ENCODE data around the gene APBB3. TPM values are rescaled to one million over a fixed set of nuclear protein-coding genes. Genes with fewer than 3 reads are reported as not detected.

The APBB3 gene
- total RNA-seq = 10 to 100 TPM; 10.3 to 16.9 TPM

GRCh38 chr5:140564196-140565023 lies at the start of gene APBB3, which contains the start of gene SLC35A4:
Gene APBB3 (minus strand): TSS chr5:140564598. CDS start chr5:140564245, 353 bp downstream.
Gene SLC35A4 (plus strand): TSS chr5:140564828. CDS start chr5:140567170, 2,342 bp downstream.

GRCh38 chr5:140557136-140557805 lies 7.1 kb downstream of the APBB3 start, which contains the start of gene SRA1:
Gene SRA1 (minus strand): TSS chr5:140557473. CDS start chr5:140557452, 21 bp downstream.

GRCh38 chr5:140547508-140548299 lies 16.7 kb downstream of the APBB3 start, which contains the start of gene EIF4EBP3:
Gene EIF4EBP3 (plus strand): TSS chr5:140547662. CDS start chr5:140547738, 76 bp downstream.

Small RNA genes lying within 50 kb of the gene (small RNA-seq; reads per million reads assigned to genes)
- gene RF00279 (0 reads per million in 2 donors), gene RF00443 (0 reads per million in 2 donors)

Other genes starting within 250 kb of the APBB3 start
- gene HBEGF, start 218.0 kb downstream of the APBB3 start, total RNA-seq = 1 to 10 TPM; 3.1 to 5.7 TPM
- not detected for gene SLC4A9, start 204.4 kb downstream of the APBB3 start, total RNA-seq
- gene ANKHD1, start 162.8 kb downstream of the APBB3 start, total RNA-seq = 10 to 100 TPM; 68.1 to 81.9 TPM
- gene EIF4EBP3, start 16.9 kb downstream of the APBB3 start, total RNA-seq = 1 to 10 TPM; 1.7 to 4.1 TPM
- gene SRA1, start 7.1 kb downstream of the APBB3 start, total RNA-seq = 10 to 100 TPM; 20.6 to 43.0 TPM
- gene SLC35A4, start 230 bp upstream of the APBB3 start, total RNA-seq = 10 to 100 TPM; 32.0 to 43.6 TPM
- 1 to 10 TPM; 1.3 to 3.4 TPM for gene CD14, start 68.6 kb upstream of the APBB3 start, total RNA-seq
- 10 to 100 TPM; 12.7 to 14.8 TPM for gene TMCO6, start 74.9 kb upstream of the APBB3 start, total RNA-seq
- 10 to 100 TPM; 41.6 to 48.0 TPM for gene NDUFA2, start 83.0 kb upstream of the APBB3 start, total RNA-seq
- gene IK, start 83.2 kb upstream of the APBB3 start, total RNA-seq = 10 to 100 TPM; 84.3 to 95.2 TPM
- 10 to 100 TPM; 32.3 to 50.3 TPM for gene WDR55, start 100.3 kb upstream of the APBB3 start, total RNA-seq
- gene DND1, start 109.0 kb upstream of the APBB3 start, total RNA-seq = under 1 TPM; 0.34 to 1.00 TPM
- gene HARS1, start 126.8 kb upstream of the APBB3 start, total RNA-seq = 10 to 100 TPM; 41.0 to 68.9 TPM
- 10 to 100 TPM; 24.1 to 29.0 TPM for gene HARS2, start 126.9 kb upstream of the APBB3 start, total RNA-seq
- gene ZMAT2, start 135.8 kb upstream of the APBB3 start, total RNA-seq = 10 to 100 TPM; 23.4 to 37.0 TPM
- not detected for gene PCDHA1, start 221.5 kb upstream of the APBB3 start, total RNA-seq
- gene PCDHA2, start 230.3 kb upstream of the APBB3 start, total RNA-seq = not detected
- gene PCDHA3, start 236.5 kb upstream of the APBB3 start, total RNA-seq = under 1 TPM in 1 of 2 donors, not detected in 1; under 0.01 TPM
- under 1 TPM; under 0.01 TPM for gene PCDHA4, start 242.5 kb upstream of the APBB3 start, total RNA-seq

All from melanocyte of skin (primary cell).